CD4-positive, alpha-beta T cell treated with Interleukin-10 for 1 hour (primary cell): ENCODE data around the gene GGA1.

Source experiments
- DNase-seq: peaks from one replicate; pipeline ENCODE4 v3.0.0-alpha.2; 2020

Gene GGA1

GRCh38 chr22:37632174-37633088, 23.8 kb downstream of the GGA1 start:
- DNase-seq = no peak

DNA sequence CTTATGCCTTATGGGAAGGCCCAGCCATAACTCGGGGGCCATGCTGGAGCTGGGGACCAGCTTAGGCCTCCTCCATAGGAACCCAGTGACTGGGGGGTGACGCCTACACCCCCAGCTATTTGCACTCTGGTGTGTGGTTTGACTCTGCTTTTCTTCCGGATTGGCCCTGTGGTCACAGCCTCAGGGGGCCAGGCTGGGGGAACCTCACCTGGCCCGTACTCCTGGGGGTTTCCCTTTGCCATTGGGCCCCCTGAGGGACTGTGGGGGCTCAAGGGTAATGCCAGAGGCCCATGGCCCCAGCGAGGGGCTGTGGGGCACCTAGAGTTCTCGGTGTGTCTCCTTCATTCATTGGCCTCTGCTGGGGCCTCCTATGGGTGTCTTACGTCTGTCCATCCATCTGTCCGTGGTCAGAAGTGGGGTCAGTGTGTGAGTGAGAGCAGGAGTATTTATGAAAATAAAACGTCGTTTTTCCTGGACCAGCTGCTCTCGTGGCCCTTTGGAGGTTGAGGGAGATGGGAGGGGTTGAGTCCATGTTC, 24.5 kb downstream of the GGA1 start:
- DNase-seq = peak; percentile 68

GRCh38 chr22:37633625-37634416, 25.2 kb downstream of the GGA1 start:
- peak; percentile 65 for DNase-seq

DNA sequence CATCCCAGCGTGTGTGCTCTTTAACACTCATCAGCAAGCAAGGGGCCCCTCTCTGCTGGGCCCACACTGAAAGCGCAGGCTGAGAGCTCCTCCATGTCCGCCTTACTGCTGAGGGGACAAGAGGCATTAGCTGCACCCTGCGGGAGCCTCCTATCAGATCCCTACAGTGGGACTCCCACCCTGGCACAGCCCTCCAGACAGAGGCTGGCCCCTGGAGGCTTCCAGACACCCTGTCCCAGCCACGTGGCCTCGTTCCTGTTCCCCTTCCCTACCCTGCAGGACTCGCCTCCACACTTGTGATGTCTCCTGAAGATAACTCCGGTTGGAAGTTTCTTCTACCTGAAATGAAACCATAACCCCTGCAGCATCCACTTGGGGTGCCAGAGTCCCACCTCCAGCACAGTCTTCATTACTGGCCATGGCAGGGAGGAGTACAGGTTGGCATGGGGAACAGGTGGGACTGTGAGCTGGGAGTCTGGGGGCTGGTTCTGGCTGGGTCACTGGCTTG, 25.8 kb downstream of the GGA1 start:
- peak; percentile 36 for DNase-seq

- no peak for DNase-seq
Measured at GRCh38 chr22:37635157-37635556, 26.5 kb downstream of the GGA1 start.

GRCh38 chr22:37636186-37636948, 27.7 kb downstream of the GGA1 start:
- DNase-seq = peak; percentile 40

- DNase-seq = no peak
Measured at GRCh38 chr22:37636949-37637273, 28.3 kb downstream of the GGA1 start.

DNA sequence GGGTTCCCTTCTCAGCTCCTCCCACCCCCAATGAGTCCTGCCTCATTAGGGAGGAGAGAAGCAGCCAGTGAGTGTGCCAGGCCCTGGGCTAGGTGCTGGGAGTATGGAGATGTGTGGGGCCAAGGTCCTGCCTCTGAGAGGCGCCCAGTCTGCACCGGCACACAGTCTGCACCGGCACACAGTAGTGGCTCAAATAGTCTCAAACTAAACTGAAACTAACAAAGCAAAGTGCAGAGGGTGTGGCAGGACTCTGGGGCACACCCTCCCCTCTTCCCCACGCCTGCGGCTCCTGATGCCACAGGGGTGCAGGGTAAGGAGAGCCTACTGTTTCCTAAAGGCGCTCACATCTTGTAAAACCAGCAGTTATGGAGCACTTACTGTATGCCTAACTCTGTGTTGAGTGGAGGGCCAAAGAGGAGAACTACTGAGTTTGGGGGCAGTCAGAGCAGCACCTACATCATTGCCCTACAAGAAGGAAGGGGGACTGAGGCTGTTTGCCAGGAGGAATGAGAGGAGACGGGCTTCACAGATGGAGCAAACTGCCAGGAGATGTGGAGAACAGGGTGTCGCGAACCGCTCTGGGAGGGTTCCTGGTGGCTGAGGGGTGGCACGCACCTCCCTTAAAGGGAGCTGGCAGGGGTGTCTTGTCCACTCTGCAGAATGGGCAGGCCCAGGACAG, 29.9 kb downstream of the GGA1 start:
- DNase-seq = peak; percentile 44

DNA sequence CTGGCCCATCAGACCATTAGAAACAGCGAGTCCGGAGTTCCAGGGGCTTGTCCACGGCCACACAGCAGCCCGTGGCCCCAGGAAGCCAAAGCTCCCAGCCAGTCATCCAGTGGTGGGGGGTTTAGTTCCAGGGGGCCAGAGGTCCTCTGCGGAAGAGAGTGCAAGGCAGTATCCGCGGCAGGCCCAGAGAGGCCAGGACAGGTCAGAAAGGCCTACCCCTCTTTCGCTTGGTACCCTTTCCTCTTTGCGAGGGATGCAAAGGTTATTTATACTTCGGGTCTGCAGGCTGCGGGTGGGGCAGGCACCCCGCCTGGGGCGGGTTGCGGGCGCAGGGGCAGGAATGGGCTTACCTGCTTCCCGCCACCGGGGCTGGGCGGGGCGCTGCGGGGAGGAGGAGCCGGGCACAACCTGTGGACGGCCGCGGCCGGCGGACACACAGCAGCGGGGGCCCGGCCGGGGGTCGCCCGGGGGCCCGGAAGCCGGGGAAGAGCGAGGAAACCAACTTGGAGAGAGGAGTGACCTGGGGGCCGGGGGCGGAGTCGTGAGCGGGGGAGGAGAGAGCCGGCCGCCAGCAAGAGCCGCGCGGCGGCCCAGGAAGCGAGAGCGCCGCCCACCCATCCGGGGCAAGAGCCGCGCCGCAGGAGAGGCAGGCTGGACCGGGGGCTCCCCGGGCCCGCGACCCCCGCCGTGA, 30.6 kb downstream of the GGA1 start, which contains the start of gene SH3BP1:
SH3BP1 (plus strand) TSS at position 600 of the 691 bp plus-strand sequence. CDS start 119 bp downstream, outside the sequence.
- DNase-seq = peak; percentile 65

GRCh38 chr22:37639771-37640590, 31.3 kb downstream of the GGA1 start:
- peak; percentile 35 for DNase-seq

GRCh38 chr22:37640591-37641560, 32.2 kb downstream of the GGA1 start:
- DNase-seq = peak; percentile 39

DNA sequence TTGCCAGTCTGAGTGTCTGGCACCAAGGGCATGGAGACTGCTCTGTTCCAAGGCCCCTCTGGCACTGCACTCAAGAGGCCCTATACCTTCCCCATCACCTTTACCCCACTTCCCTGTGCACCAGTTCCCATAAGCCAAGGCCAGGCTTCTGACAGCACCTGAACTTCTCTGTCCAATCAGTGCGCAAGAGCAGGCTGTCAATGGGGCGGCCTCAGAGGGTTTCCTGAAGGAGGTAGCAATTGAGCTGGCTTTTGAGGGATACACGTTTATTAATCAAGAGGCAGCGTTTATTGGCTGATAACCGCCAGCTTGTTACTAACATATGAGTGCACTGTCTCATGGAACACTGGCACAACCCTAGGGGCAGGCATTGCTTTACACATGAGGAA, 32.9 kb downstream of the GGA1 start:
- no peak for DNase-seq

DNA sequence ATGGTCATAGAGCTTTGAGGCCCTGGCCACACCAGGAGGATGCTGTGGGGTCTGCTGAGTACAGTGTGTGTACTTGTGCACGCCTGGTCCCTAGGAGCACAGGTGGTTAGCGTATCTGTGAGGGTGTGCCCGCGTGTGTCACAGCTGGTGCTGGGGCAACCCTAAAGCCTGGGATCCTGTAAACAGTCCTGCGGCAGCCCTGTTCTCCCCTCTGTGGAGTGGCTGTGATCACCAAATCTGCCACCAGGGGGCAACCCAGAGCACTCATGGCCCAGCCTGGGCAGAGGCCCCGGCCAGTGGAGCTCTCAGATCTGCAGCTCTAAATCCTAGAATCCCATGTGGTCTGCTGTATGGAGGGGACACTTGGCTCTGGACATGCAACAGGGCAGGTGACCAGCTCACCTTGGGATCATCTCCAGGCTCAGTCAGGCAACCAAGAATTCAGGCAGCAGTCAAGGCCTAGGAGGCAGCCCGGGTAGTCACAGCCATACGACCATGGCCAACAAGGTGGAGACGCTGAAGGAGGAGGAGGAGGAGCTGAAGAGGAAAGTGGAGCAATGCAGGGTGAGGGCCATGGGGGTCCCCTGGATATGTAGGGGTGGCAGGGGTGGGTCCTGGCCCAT, 34.7 kb downstream of the GGA1 start:
- peak; percentile 87 for DNase-seq

GRCh38 chr22:37647317-37647716, 38.7 kb downstream of the GGA1 start:
- no peak for DNase-seq

DNA sequence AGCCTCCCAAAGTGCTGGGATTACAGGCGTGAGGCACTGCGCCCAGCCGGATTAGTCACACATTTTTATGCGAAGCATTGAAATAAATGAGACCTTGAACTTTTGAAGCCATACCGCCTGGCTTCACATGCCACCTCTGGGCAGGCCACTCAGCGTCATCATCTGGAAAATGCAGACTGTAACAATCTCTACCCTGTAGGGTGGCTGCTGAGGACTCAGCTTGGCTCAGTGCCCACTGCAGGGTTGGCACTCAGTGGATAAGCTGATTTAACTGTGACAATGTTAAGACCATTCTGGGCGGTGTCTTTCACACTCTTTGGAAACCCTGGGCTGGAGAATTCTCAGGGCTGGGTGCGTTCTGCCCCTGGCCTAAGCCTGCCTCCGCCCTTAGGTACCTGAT, 39.3 kb downstream of the GGA1 start:
- DNase-seq = no peak

GRCh38 chr22:37650463-37651136, 42.0 kb downstream of the GGA1 start:
- DNase-seq = no peak

DNA sequence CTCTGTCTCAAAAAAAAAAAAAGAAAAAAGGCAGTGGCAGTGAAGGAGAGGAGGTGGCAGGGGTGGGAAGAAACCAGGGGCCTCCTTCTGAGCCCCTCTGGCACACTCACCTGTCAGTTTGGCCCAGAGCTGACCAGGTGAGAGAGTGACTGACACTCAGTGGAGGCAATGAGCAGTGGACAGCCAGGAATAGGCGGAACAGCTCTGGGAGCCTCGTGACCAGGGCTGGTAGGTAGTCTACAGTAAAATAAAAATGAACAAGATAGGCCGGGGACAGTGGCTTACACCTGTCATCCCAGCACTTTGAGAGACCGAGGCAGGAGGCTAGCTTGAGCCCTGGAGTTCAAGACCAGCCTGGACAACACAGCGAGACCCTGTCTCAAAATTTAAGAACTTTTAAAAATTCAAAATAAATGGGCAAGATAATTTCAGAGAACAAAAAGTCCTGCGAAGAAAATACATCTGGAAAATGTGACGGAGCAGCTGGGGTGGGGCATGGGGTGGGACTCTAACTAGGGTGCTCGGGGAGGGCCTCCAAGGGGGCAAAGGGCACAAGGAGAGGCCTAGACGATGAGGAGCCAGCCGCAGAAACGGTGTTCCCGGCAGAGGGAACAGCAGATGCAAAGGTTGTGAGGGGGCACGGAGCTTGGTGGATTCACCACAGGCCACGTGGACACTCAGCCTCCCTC, 46.1 kb downstream of the GGA1 start:
- DNase-seq = no peak

DNA sequence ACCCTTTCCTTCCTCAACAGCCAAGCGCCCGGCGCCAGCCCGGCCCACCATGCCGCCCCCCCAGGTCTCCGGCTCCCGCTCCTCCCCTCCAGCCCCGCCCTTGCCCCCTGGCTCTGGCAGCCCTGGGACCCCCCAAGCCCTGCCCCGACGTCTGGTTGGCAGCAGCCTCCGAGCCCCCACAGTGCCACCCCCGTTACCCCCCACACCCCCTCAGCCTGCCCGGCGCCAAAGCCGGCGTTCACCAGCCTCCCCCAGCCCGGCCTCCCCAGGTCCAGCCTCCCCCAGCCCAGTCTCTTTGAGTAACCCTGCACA, 46.6 kb downstream of the GGA1 start:
- DNase-seq = no peak
